ENCODE measurements around the gene PPP1R13B.
"Not testable (repeated sequence)": the region's sequence is repeated elsewhere in the genome, so short reads cannot be mapped to it uniquely, and the experiment has no call there.

The PPP1R13B gene

DNA sequence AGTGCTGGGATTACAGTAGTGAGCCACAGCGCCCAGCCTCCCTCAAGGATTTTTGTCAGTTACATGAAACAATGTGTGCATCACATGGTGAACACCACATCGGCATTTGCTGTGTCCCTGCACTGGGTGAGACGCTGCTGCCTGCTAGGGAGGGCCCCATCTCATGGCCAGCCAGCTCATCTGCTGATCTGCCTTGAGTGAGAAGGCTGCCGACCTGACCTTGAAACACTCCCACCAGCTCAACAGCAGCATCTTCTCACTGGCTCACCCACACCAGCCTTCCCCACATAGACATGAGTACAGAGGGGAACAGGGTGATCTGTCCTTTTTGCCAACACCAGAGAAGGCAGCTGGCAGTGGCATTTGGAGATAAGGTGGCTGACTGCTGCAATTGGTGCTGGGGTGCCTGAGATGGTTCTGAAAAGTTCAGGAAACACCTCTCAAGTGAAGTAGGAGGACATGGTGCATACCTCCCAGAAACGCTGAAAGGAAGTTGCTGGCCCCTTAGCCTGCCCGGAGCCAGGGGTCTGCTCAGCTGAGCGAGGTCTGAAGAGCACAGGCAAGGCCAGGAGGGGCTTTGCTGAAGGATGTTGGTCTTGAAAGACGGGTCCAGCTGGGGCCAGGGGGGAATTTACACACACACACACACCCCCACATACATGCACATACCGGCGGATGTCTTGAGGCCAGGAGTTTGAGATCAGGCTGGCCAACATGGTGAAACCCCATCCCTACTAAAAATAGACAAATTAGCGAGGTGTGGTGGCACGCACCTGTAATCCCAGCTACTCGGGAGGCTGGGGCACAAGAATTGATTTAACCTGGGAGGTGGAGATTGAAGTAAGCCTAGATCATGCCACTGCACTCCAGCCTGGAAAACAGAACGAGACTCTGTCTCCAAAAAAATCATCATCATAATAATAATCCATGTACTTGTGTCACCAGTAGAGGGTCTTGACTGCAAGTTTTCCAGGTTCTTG, 14.3 kb upstream of the PPP1R13B start:
- in situ Hi-C loops (cut with MboI; ENCODE audit: low sequenced_read_pairs): no loop called here

- in situ Hi-C loops (cut with MboI; ENCODE audit: low sequenced_read_pairs): no loop called here
Measured at GRCh38 chr14:103859416-103860202, 12.2 kb upstream of the PPP1R13B start.

DNA sequence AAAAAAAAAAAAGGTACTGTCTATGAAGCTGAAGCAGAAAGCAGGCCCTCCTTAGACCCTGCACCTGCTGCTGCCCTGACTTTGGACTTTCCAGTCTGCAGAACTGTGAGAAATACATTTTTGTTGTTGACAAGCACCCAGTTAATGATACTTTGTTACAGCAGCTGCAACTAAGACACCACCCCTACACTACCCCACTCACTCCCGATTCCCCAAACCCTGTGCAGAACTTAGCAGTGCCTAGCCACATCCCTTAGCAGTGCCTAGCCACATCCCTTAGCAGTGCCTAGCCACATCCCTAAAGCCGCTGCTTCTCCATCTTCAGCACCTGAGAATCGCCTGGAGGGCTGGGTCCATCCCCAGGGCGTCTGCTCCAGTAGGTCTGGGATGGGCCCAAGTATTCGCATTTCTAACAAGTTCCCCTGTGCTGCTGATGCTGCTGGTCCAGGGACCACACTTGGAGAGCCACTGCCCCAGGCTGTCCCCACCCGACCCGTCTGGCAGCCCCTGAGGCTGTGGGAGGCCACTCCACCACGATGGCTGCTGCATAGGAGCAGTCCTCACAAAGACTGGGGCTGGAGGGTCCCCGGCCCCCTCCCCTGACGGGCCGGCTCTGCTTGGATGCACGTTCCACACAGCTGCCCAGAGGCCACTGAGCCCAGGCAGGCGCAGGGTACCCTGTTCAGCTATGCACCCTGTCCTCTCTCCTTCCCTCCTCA, 10.8 kb upstream of the PPP1R13B start:
- in situ Hi-C loops (cut with MboI; ENCODE audit: low sequenced_read_pairs): no loop called here

DNA sequence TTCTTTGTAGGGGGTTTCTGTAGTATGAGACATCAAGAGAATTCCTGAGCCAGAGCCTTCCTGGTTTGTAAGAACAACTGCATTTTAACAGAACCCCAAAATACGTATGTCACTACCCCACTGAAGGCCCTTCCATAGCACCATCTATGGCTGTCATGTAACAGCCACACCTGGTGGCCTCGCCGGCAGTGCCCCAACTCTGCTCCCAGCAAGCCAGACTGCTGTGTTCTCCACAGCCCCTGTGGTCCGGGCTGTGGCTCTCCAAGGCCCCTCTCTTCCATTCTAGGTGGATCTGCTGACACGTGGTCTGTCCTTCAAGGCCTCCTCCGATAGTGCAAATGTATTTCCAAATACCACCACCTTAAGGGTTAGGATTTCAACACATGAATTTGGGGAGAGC, 9.9 kb upstream of the PPP1R13B start:
- in situ Hi-C loops (cut with MboI; ENCODE audit: low sequenced_read_pairs): no loop called here

DNA sequence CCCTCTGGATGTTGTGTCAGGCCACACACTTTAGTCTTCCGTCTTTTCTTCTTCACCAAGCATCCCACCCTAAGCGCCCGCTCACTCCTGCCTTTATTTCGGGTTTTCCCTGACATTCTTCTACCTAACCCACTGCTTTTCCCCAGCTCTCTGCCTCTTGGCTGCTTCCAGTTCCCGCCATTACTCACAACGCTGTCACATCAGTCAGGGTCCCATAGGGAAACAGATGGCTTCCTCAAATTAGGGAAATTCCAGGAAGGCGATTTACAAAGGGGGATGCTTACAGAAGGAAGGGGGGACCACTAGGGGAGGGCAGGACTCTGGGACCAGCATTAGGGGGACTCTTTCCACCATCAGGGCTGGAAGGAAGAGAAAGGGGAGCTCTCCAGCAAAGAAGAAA, 9.2 kb upstream of the PPP1R13B start:
- in situ Hi-C loops (cut with MboI; ENCODE audit: low sequenced_read_pairs): no loop called here

DNA sequence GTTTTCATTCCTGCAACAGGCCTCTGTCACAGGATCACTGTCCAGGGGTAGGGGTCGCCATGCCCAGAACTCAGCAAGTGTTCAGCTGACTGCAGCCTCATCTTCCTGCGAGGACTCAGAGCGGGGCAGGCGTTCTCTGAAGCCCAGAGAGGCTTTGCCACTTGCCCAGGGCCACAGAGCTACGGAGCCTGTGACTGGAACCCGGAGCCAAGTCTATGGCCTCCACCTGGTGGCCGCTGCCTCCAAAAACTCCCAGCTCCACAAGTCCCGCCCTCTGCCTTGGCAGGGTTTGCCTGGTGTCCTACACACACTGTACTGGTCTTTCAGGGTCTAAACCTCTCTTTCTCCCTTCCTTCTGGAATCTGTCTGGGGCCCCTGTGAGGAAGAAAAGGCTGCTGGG, 8.7 kb upstream of the PPP1R13B start:
- in situ Hi-C loops (cut with MboI; ENCODE audit: low sequenced_read_pairs): no loop called here

- in situ Hi-C loops (cut with MboI; ENCODE audit: low sequenced_read_pairs): no loop called here
Measured at GRCh38 chr14:103855734-103856095, 8.3 kb upstream of the PPP1R13B start.

GRCh38 chr14:103854822-103855733, 7.7 kb upstream of the PPP1R13B start:
- in situ Hi-C loops (cut with MboI; ENCODE audit: low sequenced_read_pairs): no loop called here

DNA sequence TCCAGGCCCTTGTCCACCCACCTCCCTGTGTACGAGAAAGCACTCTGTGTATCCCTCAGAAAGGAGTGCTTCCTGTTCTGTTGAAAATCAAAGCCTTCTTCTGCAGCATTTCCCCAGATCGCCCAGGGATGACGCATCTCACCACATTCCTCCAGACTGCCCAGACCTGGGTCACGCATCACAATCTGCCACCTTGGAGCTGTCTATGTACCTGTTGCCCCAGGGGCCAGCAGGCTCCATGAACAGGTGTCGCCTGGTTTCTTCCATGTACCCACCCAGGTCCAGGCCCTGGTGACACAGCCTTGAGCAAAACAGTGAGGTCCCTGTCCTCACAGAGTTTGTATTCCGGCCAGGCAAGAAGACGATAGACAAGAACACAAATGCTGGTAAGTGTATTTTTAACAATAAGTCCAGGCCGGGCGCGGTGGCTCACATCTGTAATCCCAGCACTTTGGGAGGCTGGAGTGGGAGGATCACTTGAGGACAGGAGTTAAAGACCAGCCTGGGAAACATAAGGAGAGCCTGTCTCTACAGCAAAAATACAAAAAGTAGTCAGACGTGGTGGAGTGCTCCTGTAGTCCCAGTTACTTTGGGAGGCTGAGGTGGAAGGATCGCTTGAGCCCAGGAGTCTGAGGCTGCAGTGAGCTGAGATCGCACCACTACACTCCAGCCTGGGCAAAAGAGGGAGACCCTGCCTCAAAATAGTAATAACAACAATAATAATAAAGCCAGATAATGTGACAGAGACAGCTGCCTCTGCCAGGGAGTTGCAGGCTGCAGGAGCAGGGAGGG, 6.8 kb upstream of the PPP1R13B start:
- in situ Hi-C loops (cut with MboI; ENCODE audit: low sequenced_read_pairs): no loop called here

DNA sequence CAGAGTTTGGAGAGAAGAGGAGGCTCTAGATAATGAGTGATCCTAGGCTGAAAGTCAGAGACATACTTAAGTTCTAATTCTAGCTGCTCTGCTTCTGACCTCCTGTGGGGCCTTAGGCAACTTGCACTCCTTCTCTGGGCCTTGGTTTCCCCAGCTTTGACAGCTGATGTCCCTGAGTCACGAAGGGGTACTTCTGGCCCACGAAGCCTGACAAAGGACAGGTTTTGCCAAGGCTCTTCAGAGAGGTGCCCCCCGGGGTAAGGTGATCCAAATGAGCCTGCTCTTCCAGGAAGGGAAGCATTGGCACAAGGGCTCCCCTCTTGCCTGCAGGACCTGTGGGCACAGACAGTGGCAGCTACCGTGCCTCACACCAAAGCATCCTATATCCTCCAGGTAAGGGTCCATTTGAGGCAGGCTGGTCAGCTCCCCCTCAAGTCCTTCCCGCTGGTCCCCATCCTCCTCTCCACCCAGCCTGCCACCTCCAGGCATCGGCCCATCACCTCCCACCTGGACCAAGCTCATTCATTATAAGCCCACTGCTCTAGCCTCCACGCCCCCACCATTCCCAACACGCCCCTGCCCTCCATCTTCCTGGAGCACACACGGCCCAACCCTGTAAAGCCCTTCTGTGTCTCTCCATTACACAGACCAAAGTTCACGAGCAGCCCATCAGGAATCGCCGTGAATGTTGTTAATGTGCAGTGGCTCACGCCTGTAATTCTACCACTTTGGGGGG, 1.9 kb upstream of the PPP1R13B start:
- in situ Hi-C loops (cut with MboI; ENCODE audit: low sequenced_read_pairs): no loop called here

DNA sequence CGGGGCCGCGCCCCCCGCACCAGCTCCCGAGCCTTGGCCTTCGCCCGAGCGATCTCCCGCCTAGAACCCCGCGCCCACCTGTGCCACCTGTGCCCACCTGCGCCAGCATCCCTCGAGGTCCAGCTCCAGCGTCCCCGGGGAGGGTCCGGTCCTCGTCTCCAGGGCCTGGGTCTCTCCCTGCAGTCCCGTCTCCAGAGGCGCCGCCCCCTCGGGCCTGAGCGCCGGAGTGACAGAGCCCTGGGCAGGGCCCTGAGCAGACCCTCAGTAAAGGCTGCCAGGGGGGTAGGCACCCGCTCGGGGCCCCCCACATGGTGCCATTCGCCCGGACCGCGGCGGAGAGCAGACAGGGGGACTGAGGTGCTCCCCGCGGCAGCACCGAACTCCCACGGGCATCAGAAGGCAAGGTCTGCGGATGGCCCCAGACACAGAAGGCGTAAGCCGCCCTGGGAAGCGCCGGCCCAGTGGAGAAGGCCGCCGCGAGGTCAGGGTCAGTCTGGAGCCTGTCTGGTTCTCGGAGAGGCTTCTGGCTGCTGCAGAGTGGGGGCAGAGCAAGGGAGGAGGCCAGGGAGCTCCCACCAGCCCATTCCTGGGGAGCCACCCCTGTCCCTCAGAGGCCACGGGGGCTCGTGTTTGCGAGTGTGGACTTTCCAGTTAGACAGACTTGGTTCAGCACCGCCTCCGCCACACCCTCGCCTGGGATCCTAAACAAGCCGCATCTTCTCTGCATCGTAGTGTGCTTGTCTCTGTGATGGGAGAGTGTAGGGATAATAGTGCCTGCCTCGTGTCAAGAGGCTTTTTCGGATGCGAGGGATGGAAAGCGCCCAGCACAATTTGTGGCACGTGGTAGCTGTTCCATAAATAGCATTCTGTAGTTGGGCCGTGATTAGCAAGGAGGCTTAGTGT, 1.1 kb upstream of the PPP1R13B start:
- in situ Hi-C loops (cut with MboI; ENCODE audit: low sequenced_read_pairs): no loop called here

- in situ Hi-C loops (cut with MboI; ENCODE audit: low sequenced_read_pairs): no loop called here
Measured at GRCh38 chr14:103846543-103847450, 578 bp downstream of the PPP1R13B start.

DNA sequence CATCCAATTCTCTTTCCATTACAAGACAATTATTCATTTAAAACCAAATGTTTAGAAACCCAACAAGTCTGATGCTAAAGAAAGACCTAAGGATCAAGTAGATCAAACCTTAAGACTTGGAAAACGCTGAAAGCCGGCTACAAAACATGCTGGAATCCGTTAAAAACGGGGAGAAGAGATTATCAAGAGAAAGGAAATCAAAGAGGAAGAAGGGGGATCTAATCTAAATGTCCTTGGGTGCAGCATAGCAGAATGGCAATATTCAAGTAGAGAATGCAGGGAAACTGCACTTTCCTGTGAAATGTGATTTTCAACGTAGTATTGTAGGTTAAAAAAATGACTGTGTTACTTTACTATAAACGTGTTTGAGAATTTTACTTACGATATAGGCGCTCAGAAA, 1.3 kb downstream of the PPP1R13B start:
- in situ Hi-C loops (cut with MboI; ENCODE audit: low sequenced_read_pairs): no loop called here

GRCh38 chr14:103845327-103845726, 2.0 kb downstream of the PPP1R13B start:
- in situ Hi-C loops (cut with MboI; ENCODE audit: low sequenced_read_pairs): no loop called here

DNA sequence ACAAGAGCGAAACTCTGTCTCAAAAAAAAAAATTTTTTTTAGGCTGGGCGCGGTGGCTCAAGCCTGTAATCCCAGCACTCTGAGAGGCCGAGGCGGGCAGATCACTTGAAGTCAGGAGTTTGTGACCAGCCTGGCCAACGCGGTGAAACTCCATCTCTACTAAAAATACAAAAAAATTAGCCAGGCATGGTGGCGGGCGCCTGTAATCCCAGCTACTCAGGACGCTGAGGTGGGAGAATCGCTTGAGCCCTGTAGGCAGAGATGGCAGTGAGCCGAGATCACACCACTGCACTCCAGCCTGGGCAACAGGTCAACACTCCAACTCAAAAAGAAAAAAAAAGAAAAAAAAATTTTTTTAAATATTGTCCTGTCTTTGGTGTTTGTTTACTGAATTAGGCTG, 6.1 kb downstream of the PPP1R13B start:
- in situ Hi-C loops (cut with MboI; ENCODE audit: low sequenced_read_pairs): not testable (repeated sequence)

DNA sequence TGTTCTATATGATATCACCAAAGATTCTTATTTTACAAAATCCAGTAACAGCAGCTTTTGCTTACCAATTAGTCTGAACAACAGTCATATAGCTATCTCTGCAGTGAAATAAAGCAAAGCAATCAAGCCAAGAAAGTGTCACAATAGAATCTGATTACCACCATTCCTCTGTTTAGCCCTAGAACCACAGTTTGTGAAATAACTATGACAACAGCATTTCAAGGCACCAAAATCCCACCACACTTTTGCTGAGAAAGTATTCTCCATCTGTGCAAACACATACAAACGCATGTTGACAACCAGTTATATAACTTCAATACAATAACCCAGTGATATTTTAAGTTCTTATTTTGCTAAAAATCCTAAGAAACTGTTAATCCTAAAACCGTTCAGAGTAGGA, 7.4 kb downstream of the PPP1R13B start:
- in situ Hi-C loops (cut with MboI; ENCODE audit: low sequenced_read_pairs): no loop called here

GRCh38 chr14:103839579-103839978, 7.8 kb downstream of the PPP1R13B start:
- in situ Hi-C loops (cut with MboI; ENCODE audit: low sequenced_read_pairs): no loop called here

Measured in HL-60/S4 treated with retinoic acid at 250 ng/mL for 4 days and 3 days (cell line).